H1 (cell line): ENCODE data around the gene OTUD5. TPM values are rescaled to one million over a fixed set of nuclear protein-coding genes. Genes with fewer than 3 reads are reported as not detected.

Experiments used
- BACH1 ChIP-seq: IDR thresholded peaks from 2 replicates; pipeline ENCODE4 v1.6.1; 2012; ENCODE audit warnings: low read length, improper control_type of control experiment
- BRCA1 ChIP-seq: IDR thresholded peaks from 2 replicates; pipeline ENCODE4 v1.6.1; 2012; ENCODE audit warnings: low read depth, low read length, improper control_type of control experiment
- EGR1 ChIP-seq: IDR thresholded peaks from 2 replicates; pipeline ENCODE4 v1.6.1; 2011; ENCODE audit warnings: low read depth, low read length, borderline replicate concordance
- FOSL1 ChIP-seq: IDR thresholded peaks from 2 replicates; pipeline ENCODE4 v1.6.1; 2011; ENCODE audit warnings: mild to moderate bottlenecking, low read depth, low read length, moderate library complexity; ENCODE audit not compliant: insufficient read depth
- GABPA ChIP-seq: IDR thresholded peaks from 2 replicates; pipeline ENCODE4 v1.6.1; 2011; ENCODE audit warnings: mild to moderate bottlenecking, low read length, moderate library complexity, borderline replicate concordance; ENCODE audit not compliant: insufficient read depth
- RFX5 ChIP-seq: IDR thresholded peaks from 2 replicates; pipeline ENCODE4 v1.6.1; 2011; ENCODE audit warnings: low read depth, low read length, improper control_type of control experiment, borderline replicate concordance
- RNF2 ChIP-seq: fragments of 200-900, 300-1000 bp; sonication (generic); IDR thresholded peaks from 2 replicates; pipeline ENCODE4 v1.7.1; 2016; ENCODE audit warnings: borderline replicate concordance, low read depth, mild to moderate bottlenecking, antibody characterized with exemption, low read length; ENCODE audit not compliant: poor library complexity, severe bottlenecking; ENCODE audit errors: missing control alignments
- RXRA ChIP-seq: IDR thresholded peaks from 2 replicates; pipeline ENCODE4 v1.6.1; 2011; ENCODE audit warnings: low read depth, mild to moderate bottlenecking, low read length, moderate library complexity; ENCODE audit not compliant: insufficient read depth
- SAP30 ChIP-seq: fragments of 300-600 bp; sonication (generic); IDR thresholded peaks from 2 replicates; pipeline ENCODE4 v1.7.1; 2012; ENCODE audit warnings: low read length, moderate library complexity, mild to moderate bottlenecking, inconsistent platforms; ENCODE audit not compliant: insufficient read depth, insufficient replicate concordance
- polyA plus RNA-seq, 7 experiments: library from polyadenylated mRNA; depleted of rRNA in 3 of 7; stranded (reverse) in 5 of 7; unstranded in 2 of 7; fragments of >200 nt in 5 of 7; fragments of 200-250 nt in 2 of 7; gene quantifications; 1 replicate in 5 of 7; 2 replicates in 1 of 7; 4 replicates in 1 of 7; pipeline versions ENCODE4 v1.2.1 to v1.2.3, GENCODE V29; 2011 to 2013; ENCODE audit warnings: missing spikeins in 2 of 7, mixed read lengths in 2 of 7
- total RNA-seq: library from RNA; stranded (reverse); fragmentation: NEBNext Ultra II Directional; extraction: Animal tissue kit (Norgen Biotek cat#: 25700); gene quantifications from 2 replicates; pipeline ENCODE4 v1.2.1, GENCODE V29; 2021
- TF ChIP-seq, protein P1 (sequence below): IDR thresholded peaks from 2 replicates; pipeline ENCODE4 v1.6.1; 2011; ENCODE audit warnings: low read depth, mild to moderate bottlenecking, low read length; ENCODE audit not compliant: insufficient read depth

Gene OTUD5
- total and polyA plus RNA-seq, 2 of the 8 experiments (the other 6 are each of a cell fraction or from before 2014, with no cell fraction given): 46.3 to 53.5 TPM

DNA sequence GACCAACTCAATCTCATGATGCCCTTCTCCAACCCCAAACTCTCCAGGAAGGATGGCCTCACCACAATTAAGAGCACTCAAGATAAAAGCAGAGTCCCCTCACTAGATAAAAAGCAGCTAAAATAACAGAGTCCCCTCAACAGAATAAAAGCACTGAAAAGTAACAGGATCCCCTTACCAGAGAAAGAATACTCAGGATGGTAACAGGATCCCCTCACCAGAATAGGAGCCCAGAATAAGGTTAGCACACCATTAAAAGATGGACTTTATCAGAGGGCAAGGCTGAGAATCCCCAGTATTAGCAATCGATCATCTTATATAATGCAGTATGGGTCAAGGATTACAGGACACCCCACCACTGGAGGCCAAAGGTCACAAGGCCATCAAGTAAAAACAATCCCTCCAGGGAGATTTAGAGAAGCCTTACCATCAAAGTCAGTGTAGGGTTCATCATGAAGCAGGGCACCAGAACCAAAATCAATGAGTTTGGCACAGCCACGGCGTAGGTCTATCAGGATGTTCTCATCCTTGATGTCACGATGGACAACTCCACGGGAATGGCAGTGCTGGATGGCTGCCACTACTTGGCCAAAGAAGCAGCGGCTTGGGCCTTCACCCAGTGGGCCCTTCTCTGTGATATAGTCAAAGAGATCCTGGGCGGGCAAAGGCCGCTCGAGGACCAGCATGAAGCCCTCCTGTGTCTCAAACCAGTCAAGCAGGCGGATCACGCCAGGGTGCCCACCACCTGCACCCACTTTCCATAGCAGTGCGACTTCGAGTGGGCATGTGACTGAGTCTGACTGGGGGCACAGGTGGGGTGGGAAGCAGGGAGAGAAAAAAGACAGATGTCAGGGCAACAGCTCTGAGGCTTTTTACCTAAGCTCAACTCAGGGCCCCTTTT, 42.6 kb downstream of the OTUD5 start (continued):
- TF ChIP-seq, protein P1, sequence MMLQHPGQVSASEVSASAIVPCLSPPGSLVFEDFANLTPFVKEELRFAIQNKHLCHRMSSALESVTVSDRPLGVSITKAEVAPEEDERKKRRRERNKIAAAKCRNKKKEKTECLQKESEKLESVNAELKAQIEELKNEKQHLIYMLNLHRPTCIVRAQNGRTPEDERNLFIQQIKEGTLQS: no peak
- TF ChIP-seq BACH1 (no peak), BRCA1 (no peak), RNF2 (no peak), FOSL1 (no peak), EGR1 (no peak), GABPA (no peak), RFX5 (no peak), SAP30 (no peak), RXRA (no peak)
- TF ChIP-seq, all 59 proteins: peak for 0
